HEK293 (cell line): Measurements from ENCODE around the gene C1orf198.

ENCODE experiments used
- CTCF ChIA-PET: fragments of 350-600 bp; formaldehyde crosslinking; extraction: SDS; loops from one replicate; lab custom pipeline; 2021; ENCODE audit warnings: antibody characterized with exemption; lab: Yijun Ruan, JAX
- POLR2A ChIA-PET: fragments of 300-600 bp; formaldehyde crosslinking; extraction: SDS; loops from one replicate; lab custom pipeline; 2020; ENCODE audit warnings: antibody characterized with exemption, inconsistent platforms; lab: Yijun Ruan, JAX
- H3K27ac ChIP-seq: fragments of 200-500 bp; sonication (Bioruptor generic); 2 replicates; pipeline ENCODE4 v1.5.1; 2014; ENCODE audit warnings: low read depth, low read length, control low read depth, inconsistent platforms; ENCODE audit errors: extremely low read depth
- H3K36me3 ChIP-seq, 2 experiments: fragments of 200-500 bp in 1 of 2; sonication (Bioruptor generic) in 1 of 2; 1 replicate in 1 of 2; 2 replicates in 1 of 2; pipeline ENCODE4 v1.5.1; 2014 to 2017; ENCODE audit warnings: inconsistent platforms in 2 of 2, low read length in 2 of 2; ENCODE audit not compliant: control insufficient read depth in 2 of 2, insufficient read depth in 1 of 2
- H3K4me1 ChIP-seq: fragments of 200-500 bp; sonication (Bioruptor generic); 2 replicates; pipeline ENCODE4 v1.5.1; 2014; ENCODE audit warnings: mild to moderate bottlenecking, low read length, inconsistent platforms; ENCODE audit not compliant: control insufficient read depth, insufficient read depth
- H3K4me3 ChIP-seq: 2 replicates; pipeline ENCODE4 v1.5.1; 2011; ENCODE audit warnings: low read depth, mild to moderate bottlenecking, control low read depth, low read length, moderate library complexity
- H3K9me3 ChIP-seq: fragments of 200-500 bp; sonication (Bioruptor generic); 2 replicates; pipeline ENCODE4 v1.5.1; 2014; ENCODE audit warnings: low read depth, low read length, inconsistent platforms; ENCODE audit not compliant: control insufficient read depth, insufficient read depth
- EGR2 ChIP-seq: fragments of 450-650 bp; formaldehyde crosslinking; IDR thresholded peaks from 2 replicates; pipeline ENCODE4 v1.5.1; 2016; ENCODE audit warnings: low read depth, missing biosample characterization, missing genetic modification characterization
- HOXD13 ChIP-seq: sonication (generic); formaldehyde crosslinking; IDR thresholded peaks from 2 replicates; pipeline ENCODE4 v1.8.0; 2022; ENCODE audit warnings: missing genetic modification reagents, borderline replicate concordance
- KLF10 ChIP-seq: fragments of 450-650 bp; IDR thresholded peaks from 2 replicates; pipeline ENCODE4 v1.5.1; 2018; ENCODE audit warnings: missing biosample characterization, mild to moderate bottlenecking, missing genetic modification characterization
- SCRT1 ChIP-seq: fragments of 450-650 bp; formaldehyde crosslinking; IDR thresholded peaks from 2 replicates; pipeline ENCODE4 v1.5.1; 2016; ENCODE audit warnings: missing biosample characterization, missing genetic modification characterization, borderline replicate concordance
- SETDB1 ChIP-seq: IDR thresholded peaks from one replicate; pipeline ENCODE4 v1.6.1; 2017; ENCODE audit warnings: mild to moderate bottlenecking, low read length, moderate library complexity, mixed read lengths; ENCODE audit not compliant: insufficient read length
- TRIM28 ChIP-seq: IDR thresholded peaks from 2 replicates; pipeline ENCODE4 v1.6.1; 2011; ENCODE audit warnings: low read length, control low read depth, borderline replicate concordance
- ZBTB48 ChIP-seq: fragments of 450-650 bp; formaldehyde crosslinking; IDR thresholded peaks from 2 replicates; pipeline ENCODE4 v1.5.1; 2016; ENCODE audit warnings: missing biosample characterization, missing genetic modification characterization
- ZFHX2 ChIP-seq: fragments of 450-650 bp; formaldehyde crosslinking; conservative IDR thresholded peaks from 2 replicates; pipeline ENCODE4 v1.5.1; 2016; ENCODE audit warnings: missing biosample characterization, missing genetic modification characterization
- ZNF112 ChIP-seq: fragments of 450-650 bp; formaldehyde crosslinking; IDR thresholded peaks from 2 replicates; pipeline ENCODE4 v1.5.0; 2017; ENCODE audit warnings: missing biosample characterization, missing genetic modification characterization
- ZNF423 ChIP-seq: fragments of 450-650 bp; formaldehyde crosslinking; IDR thresholded peaks from 2 replicates; pipeline ENCODE4 v1.5.1; 2016; ENCODE audit warnings: missing biosample characterization, missing genetic modification characterization
- ZNF544 ChIP-seq: fragments of 450-650 bp; formaldehyde crosslinking; IDR thresholded peaks from 2 replicates; pipeline ENCODE4 v1.5.0; 2017; ENCODE audit warnings: missing biosample characterization, missing genetic modification characterization
- TF ChIP-seq, protein P1 (sequence below): fragments of 450-650 bp; formaldehyde crosslinking; IDR thresholded peaks from 2 replicates; pipeline ENCODE4 v1.5.1; 2016; ENCODE audit warnings: missing biosample characterization, missing genetic modification characterization
- TF ChIP-seq, protein P2 (sequence below): fragments of 450-650 bp; formaldehyde crosslinking; IDR thresholded peaks from 2 replicates; pipeline ENCODE4 v1.5.1; 2017; ENCODE audit warnings: missing biosample characterization, missing genetic modification characterization

Gene C1orf198

DNA sequence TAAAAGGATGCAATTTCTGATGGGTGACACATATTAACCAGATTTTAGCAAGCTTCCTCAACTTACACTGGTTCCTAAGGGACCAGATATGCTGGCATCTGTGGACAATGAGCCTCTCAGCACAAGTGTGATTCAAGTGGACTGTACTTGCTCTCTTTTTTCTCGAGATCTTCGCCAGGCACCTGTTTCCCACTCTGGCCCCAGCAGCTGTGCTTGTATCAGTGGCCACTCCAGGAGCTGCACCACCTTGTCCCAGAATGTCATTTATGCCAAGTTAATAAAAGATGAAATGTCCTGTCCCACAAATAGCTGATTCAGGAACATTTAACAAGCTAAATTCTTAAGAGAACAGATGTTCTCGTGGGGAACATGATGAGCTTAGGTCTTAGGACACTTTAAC is 14.6 kb downstream of the C1orf198 start (continued):
- TF ChIP-seq, protein P1, sequence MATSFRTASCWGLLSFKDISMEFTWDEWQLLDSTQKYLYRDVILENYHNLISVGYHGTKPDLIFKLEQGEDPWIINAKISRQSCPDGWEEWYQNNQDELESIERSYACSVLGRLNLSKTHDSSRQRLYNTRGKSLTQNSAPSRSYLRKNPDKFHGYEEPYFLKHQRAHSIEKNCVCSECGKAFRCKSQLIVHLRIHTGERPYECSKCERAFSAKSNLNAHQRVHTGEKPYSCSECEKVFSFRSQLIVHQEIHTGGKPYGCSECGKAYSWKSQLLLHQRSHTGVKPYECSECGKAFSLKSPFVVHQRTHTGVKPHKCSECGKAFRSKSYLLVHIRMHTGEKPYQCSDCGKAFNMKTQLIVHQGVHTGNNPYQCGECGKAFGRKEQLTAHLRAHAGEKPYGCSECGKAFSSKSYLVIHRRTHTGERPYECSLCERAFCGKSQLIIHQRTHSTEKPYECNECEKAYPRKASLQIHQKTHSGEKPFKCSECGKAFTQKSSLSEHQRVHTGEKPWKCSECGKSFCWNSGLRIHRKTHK (tag by site-specific recombination), result no peak
- no peak for TF ChIP-seq KLF10 (tag by site-specific recombination)

DNA sequence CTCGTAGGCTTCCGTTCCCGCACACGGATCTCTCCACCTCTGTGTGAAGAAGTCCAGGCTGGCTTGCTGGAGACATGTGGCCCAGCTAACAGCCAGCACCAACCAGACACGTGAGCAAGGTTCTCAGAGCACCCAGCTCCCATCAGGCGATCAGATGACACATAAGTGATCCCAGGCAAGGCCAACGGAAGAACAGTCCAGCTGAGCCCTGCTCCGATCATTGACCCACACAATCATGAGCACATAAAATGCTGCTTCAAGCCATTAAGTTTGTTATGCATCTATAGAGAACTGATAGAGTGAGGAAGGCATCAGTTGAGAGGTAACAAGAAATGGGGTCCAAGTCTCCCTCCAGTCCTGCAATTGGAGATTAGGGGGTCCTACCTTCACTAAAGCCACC is 15.4 kb downstream of the C1orf198 start:
- ChIA-PET POLR2A (interaction anchor here (1.0 kb wide), 1 partner anchor 15 kb away, joined by 3 read pairs; the partner anchor contains the start of gene C1orf198), CTCF (interaction anchor here (0.5 to 2.1 kb wide), 3 partner anchors 9 to 55 kb away, joined by 3 to 6 read pairs (median 3); no protein-coding TSS in a partner anchor)

DNA sequence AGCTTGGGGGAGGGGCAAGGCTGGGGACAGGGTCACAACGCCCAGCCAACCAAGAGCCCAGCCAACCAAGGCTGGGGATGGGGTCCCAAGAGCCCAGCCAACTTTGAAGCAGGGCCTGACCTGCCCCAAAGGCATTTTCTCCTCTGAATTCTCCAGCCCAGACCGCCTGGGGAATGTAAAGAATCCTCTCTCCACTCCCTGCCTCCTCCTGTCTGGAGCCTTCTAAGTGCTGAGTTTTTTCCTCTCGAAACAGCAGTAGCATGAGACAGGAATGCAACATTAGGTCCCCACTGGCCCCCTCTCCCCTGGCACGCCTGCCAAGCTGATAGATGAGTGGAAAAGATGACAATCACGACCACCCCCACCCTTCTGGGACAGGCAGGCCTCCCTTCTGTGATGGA is 17.0 kb downstream of the C1orf198 start:
- POLR2A ChIA-PET, result no interaction called here
- TF ChIP-seq HOXD13 (CRISPR knock-in tag) (no peak), ZNF544 (no peak), ZNF423 (tag by site-specific recombination) (no peak), ZNF112 (no peak)
- TF ChIP-seq, protein P2, sequence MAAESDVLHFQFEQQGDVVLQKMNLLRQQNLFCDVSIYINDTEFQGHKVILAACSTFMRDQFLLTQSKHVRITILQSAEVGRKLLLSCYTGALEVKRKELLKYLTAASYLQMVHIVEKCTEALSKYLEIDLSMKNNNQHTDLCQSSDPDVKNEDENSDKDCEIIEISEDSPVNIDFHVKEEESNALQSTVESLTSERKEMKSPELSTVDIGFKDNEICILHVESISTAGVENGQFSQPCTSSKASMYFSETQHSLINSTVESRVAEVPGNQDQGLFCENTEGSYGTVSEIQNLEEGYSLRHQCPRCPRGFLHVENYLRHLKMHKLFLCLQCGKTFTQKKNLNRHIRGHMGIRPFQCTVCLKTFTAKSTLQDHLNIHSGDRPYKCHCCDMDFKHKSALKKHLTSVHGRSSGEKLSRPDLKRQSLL, result no peak
- TF ChIP-seq, all 188 proteins: peak for 0
- peaks cover 0 to 36% of the 10 kb centered on the region in 2 experiments; a peak in 1 of 3 replicates for H3K36me3 ChIP-seq

More for the DNA sequence above, 15.4 kb downstream of the C1orf198 start:
- peak; percentile 86; the same call in 1 of the 2 replicates for TF ChIP-seq TRIM28
- peak; percentile 22 for TF ChIP-seq SETDB1
- no peak for TF ChIP-seq ZBTB48 (tag by site-specific recombination)
- no peaks in the 10 kb centered on the region for H3K9me3 ChIP-seq
- H3K4me1 ChIP-seq, result peaks cover 3% of the 10 kb centered on the region; the same call in 1 of the 2 replicates
- H3K36me3 ChIP-seq, result peaks cover 0 to 36% of the 10 kb centered on the region in 2 experiments; a peak in 1 of 3 replicates
- no peak overlapping the region for H3K4me3 ChIP-seq
- no peak overlapping the region for H3K27ac ChIP-seq

DNA sequence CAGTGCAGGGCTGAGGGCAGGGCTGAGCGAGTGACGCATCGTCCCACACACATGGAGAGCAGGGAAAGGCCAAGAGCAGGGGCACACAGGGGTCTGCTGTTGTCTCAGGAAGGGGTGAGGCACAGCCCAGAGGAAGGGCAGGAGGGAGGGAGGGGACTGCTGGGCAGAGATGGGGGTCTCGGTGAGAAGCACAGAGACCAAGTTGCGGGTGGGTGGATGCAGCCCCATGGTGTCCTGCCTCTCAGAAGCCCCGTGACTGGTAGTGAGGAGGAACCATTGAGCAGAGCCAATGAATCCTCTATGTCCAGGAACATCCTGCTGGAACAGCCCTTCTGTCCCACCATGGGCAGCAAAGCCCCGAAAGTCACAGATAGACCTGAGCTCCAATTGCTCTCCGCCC is 17.8 kb downstream of the C1orf198 start:
- no peak overlapping the region for H3K27ac ChIP-seq
- ChIA-PET POLR2A (no interaction called here), CTCF (interaction anchor here (2.1 kb wide), 1 partner anchor 11 kb away, joined by 6 read pairs; no protein-coding TSS in a partner anchor)
- H3K4me3 ChIP-seq, result no peak overlapping the region
- H3K36me3 ChIP-seq, result peaks cover 2 to 36% of the 10 kb centered on the region in 2 experiments; a peak in 2 of 3 replicates
- peaks cover 3% of the 10 kb centered on the region; the same call in 1 of the 2 replicates for H3K4me1 ChIP-seq
- 0 out of 2 replicates have a peak, but pooled peaks have one; percentile 11 for TF ChIP-seq EGR2 (tag by site-specific recombination)
- TF ChIP-seq SCRT1 (tag by site-specific recombination), result no peak
- TF ChIP-seq ZFHX2, result 0 out of 2 replicates have a peak, but pooled peaks have one; percentile 28
- H3K9me3 ChIP-seq, result no peaks in the 10 kb centered on the region

More for the DNA sequence above, 17.0 kb downstream of the C1orf198 start:
- Histone ChIP-seq H3K9me3 (no peaks in the 10 kb centered on the region), H3K4me3 (no peak overlapping the region), H3K27ac (no peak overlapping the region), H3K4me1 (peaks cover 3% of the 10 kb centered on the region; the same call in 1 of the 2 replicates)
- CTCF ChIA-PET, result interaction anchor here (0.9 to 2.1 kb wide), 2 partner anchors 10 to 52 kb away, joined by 4 to 6 read pairs; no protein-coding TSS in a partner anchor
